ENCODE results near the gene TTBK2.

DNA sequence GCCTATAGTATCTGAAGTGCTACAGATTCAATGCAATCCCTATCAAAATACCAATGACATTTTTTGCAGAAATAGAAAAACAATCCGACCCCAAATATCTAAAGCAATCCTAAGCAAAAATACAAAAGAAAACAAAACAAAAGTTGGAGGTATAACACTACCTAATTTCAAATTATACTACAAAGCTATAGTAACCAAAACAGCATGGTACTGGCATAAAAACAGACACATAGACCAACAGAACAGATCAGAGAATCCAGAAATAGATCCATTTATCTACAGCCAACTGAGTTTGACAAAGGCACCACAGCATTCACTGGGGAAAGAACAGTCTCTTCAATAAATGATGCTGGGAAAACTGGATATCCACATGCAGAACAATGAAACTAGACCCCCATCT lies 159.8 kb downstream of the TTBK2 start:
- TF ChIP-seq, protein P1, sequence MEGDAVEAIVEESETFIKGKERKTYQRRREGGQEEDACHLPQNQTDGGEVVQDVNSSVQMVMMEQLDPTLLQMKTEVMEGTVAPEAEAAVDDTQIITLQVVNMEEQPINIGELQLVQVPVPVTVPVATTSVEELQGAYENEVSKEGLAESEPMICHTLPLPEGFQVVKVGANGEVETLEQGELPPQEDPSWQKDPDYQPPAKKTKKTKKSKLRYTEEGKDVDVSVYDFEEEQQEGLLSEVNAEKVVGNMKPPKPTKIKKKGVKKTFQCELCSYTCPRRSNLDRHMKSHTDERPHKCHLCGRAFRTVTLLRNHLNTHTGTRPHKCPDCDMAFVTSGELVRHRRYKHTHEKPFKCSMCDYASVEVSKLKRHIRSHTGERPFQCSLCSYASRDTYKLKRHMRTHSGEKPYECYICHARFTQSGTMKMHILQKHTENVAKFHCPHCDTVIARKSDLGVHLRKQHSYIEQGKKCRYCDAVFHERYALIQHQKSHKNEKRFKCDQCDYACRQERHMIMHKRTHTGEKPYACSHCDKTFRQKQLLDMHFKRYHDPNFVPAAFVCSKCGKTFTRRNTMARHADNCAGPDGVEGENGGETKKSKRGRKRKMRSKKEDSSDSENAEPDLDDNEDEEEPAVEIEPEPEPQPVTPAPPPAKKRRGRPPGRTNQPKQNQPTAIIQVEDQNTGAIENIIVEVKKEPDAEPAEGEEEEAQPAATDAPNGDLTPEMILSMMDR (IDR thresholded peaks at IDR 0.05), result no peak
- TF ChIP-seq POLR2A (IDR thresholded peaks at IDR 0.05), result no peak
